GM18520 (cell line): ENCODE measurements around the gene DIPK1B.
"Not testable (repeated sequence)": the region's sequence is repeated elsewhere in the genome, so short reads cannot be mapped to it uniquely, and the experiment has no call there.

Experiments
- ATAC-seq: cut with Tn5 transposase; IDR thresholded peaks from one replicate; pipeline ENCODE4 v1.9.1; 2021; ENCODE audit not compliant: unreplicated experiment

DIPK1B gene

GRCh38 chr9:136697821-136698526 lies 14.4 kb upstream of the DIPK1B start:
- no peak for ATAC-seq

- no peak for ATAC-seq
Observed at GRCh38 chr9:136698635-136699246, 13.6 kb upstream of the DIPK1B start.

- no peak for ATAC-seq
Observed at GRCh38 chr9:136700304-136700703, 12.1 kb upstream of the DIPK1B start.

GRCh38 chr9:136700959-136701667 lies 11.3 kb upstream of the DIPK1B start:
- ATAC-seq, result no peak

- ATAC-seq, result no peak
Observed at GRCh38 chr9:136701668-136702053, 10.7 kb upstream of the DIPK1B start.

GRCh38 chr9:136703276-136703860 lies 9.0 kb upstream of the DIPK1B start:
- ATAC-seq, result no peak

GRCh38 chr9:136704741-136705140 lies 7.6 kb upstream of the DIPK1B start:
- ATAC-seq, result not testable (repeated sequence)

- no peak for ATAC-seq
Observed at GRCh38 chr9:136705564-136705963, 6.8 kb upstream of the DIPK1B start.

- ATAC-seq, result no peak
Observed at GRCh38 chr9:136707011-136707410, 5.4 kb upstream of the DIPK1B start.

- no peak for ATAC-seq
Observed at GRCh38 chr9:136707849-136708517, 4.4 kb upstream of the DIPK1B start.

- no peak for ATAC-seq
Observed at GRCh38 chr9:136709454-136710109, 2.8 kb upstream of the DIPK1B start.

- ATAC-seq, result no peak
Observed at GRCh38 chr9:136710543-136710942, 1.8 kb upstream of the DIPK1B start.

GRCh38 chr9:136711219-136711648 lies 1.1 kb upstream of the DIPK1B start:
- ATAC-seq, result not testable (repeated sequence)

GRCh38 chr9:136712690-136713544 lies 545 bp downstream of the DIPK1B start:
- no peak for ATAC-seq

- no peak for ATAC-seq
Observed at GRCh38 chr9:136713550-136713949, 1.2 kb downstream of the DIPK1B start.

GRCh38 chr9:136714096-136714892 lies 1.9 kb downstream of the DIPK1B start:
- no peak for ATAC-seq

- ATAC-seq, result no peak
Observed at GRCh38 chr9:136714893-136715274, 2.5 kb downstream of the DIPK1B start.

GRCh38 chr9:136717399-136717798 lies 5.0 kb downstream of the DIPK1B start:
- no peak for ATAC-seq
